HG02763 (cell line): Measurements from ENCODE around the gene GABBR2.

Source experiments
- ATAC-seq: cut with Tn5 transposase; IDR thresholded peaks from one replicate; pipeline ENCODE4 v1.9.1; 2021; ENCODE audit warnings: mild to moderate bottlenecking, moderate library complexity; ENCODE audit not compliant: unreplicated experiment

The GABBR2 gene

GRCh38 chr9:98708933-98709911 lies at the start of gene GABBR2:
Gene GABBR2 (minus strand): TSS chr9:98708935. CDS start chr9:98708737, 198 bp downstream.
- ATAC-seq = no peak

GRCh38 chr9:98755006-98755618 lies 46.4 kb upstream of the GABBR2 start:
- no peak for ATAC-seq

GRCh38 chr9:98751210-98751609 lies 42.5 kb upstream of the GABBR2 start:
- ATAC-seq = no peak

- no peak for ATAC-seq
Measured at GRCh38 chr9:98750364-98751060, 41.8 kb upstream of the GABBR2 start.

- no peak for ATAC-seq
Measured at GRCh38 chr9:98747476-98747875, 38.7 kb upstream of the GABBR2 start.

GRCh38 chr9:98745470-98745869 lies 36.7 kb upstream of the GABBR2 start:
- ATAC-seq = no peak

- ATAC-seq = no peak
Measured at GRCh38 chr9:98743818-98744611, 35.3 kb upstream of the GABBR2 start.

GRCh38 chr9:98743329-98743728 lies 34.6 kb upstream of the GABBR2 start:
- no peak for ATAC-seq

- no peak for ATAC-seq
Measured at GRCh38 chr9:98742325-98743280, 33.9 kb upstream of the GABBR2 start.

- no peak for ATAC-seq
Measured at GRCh38 chr9:98740226-98740881, 31.6 kb upstream of the GABBR2 start.

- no peak for ATAC-seq
Measured at GRCh38 chr9:98738741-98739140, 30.0 kb upstream of the GABBR2 start.

GRCh38 chr9:98736226-98736625 lies 27.5 kb upstream of the GABBR2 start:
- no peak for ATAC-seq

- no peak for ATAC-seq
Measured at GRCh38 chr9:98732801-98733200, 24.1 kb upstream of the GABBR2 start.

GRCh38 chr9:98732091-98732490 lies 23.4 kb upstream of the GABBR2 start:
- no peak for ATAC-seq

GRCh38 chr9:98730871-98731270 lies 22.1 kb upstream of the GABBR2 start:
- no peak for ATAC-seq

GRCh38 chr9:98728500-98728899 lies 19.8 kb upstream of the GABBR2 start:
- no peak for ATAC-seq

GRCh38 chr9:98727428-98727827 lies 18.7 kb upstream of the GABBR2 start:
- no peak for ATAC-seq

- ATAC-seq = no peak
Measured at GRCh38 chr9:98726735-98727134, 18.0 kb upstream of the GABBR2 start.
